IPS-15b (cell line): Measurements from ENCODE around the gene RALY.

Source experiments
- H3K27me3 ChIP-seq: one replicate; pipeline ENCODE4 v1.6.1; 2013; ENCODE audit warnings: low read length; ENCODE audit not compliant: control insufficient read depth, insufficient read depth
- H3K36me3 ChIP-seq: one replicate; pipeline ENCODE4 v1.6.1; 2013; ENCODE audit warnings: low read length; ENCODE audit not compliant: control insufficient read depth, insufficient read depth
- H3K4me1 ChIP-seq: one replicate; pipeline ENCODE4 v1.6.1; 2013; ENCODE audit warnings: mild to moderate bottlenecking, low read length; ENCODE audit not compliant: control insufficient read depth, insufficient read depth
- H3K4me3 ChIP-seq: one replicate; pipeline ENCODE4 v1.5.1; 2013; ENCODE audit warnings: low read depth, low read length
- H3K9ac ChIP-seq: one replicate; pipeline ENCODE4 v1.6.1; 2013; ENCODE audit warnings: low read depth, mild to moderate bottlenecking, low read length
- H3K9me3 ChIP-seq: one replicate; pipeline ENCODE4 v1.6.1; 2013; ENCODE audit warnings: mild to moderate bottlenecking, low read length; ENCODE audit not compliant: control insufficient read depth, insufficient read depth

The RALY gene

GRCh38 chr20:33991502-33991901 lies 2.2 kb upstream of the RALY start:
- Histone ChIP-seq H3K4me3 (peak overlapping the region; percentile 90), H3K9me3 (no peaks in the 10 kb centered on the region), H3K36me3 (no peaks in the 10 kb centered on the region), H3K4me1 (peaks cover 16% of the 10 kb centered on the region), H3K27me3 (no peaks in the 10 kb centered on the region), H3K9ac (no peak overlapping the region)

GRCh38 chr20:33992145-33992922 lies 1.4 kb upstream of the RALY start:
- H3K9me3 ChIP-seq = no peaks in the 10 kb centered on the region
- no peaks in the 10 kb centered on the region for H3K36me3 ChIP-seq
- peak overlapping the region; percentile 66 for H3K9ac ChIP-seq
- H3K27me3 ChIP-seq = no peaks in the 10 kb centered on the region
- H3K4me1 ChIP-seq = peaks cover 16% of the 10 kb centered on the region
- peak overlapping the region; percentile 90 for H3K4me3 ChIP-seq

DNA sequence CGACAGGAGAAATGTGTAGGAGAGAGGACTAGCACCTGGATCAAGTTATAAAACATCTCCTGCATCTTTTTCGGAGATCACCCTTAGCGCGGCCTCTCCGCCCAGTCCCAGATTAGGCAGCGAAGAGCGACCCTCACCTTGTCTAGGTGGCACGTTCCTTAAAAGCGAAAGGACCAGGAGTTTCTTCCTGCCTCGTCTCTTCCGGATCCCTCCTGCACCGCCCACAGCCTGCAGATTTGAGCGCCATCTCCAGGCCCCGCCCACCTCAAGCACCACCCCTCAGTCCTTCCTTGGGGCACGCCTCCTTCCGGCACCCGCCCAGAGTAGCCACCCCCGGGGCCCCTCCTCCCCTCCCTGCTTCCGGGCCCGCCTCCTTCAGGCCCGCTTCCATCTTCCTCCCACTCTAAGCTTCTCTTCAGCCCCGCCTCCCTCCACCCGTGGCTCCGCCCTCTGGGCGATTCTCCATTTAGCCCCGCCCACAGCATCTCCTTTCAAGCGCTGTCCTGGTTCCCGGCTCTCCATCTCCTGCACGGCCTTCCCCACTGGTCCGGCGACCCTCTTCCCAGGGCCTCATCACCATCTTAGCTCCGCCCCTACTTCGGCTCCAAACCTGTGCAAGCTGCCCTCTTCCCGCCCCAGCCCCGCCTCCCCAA lies 662 bp upstream of the RALY start:
- peaks cover 16% of the 10 kb centered on the region for H3K4me1 ChIP-seq

GRCh38 chr20:33994222-33994913 lies 657 bp downstream of the RALY start:
- no peaks in the 10 kb centered on the region for H3K27me3 ChIP-seq
- peaks cover 16% of the 10 kb centered on the region for H3K4me1 ChIP-seq
- H3K36me3 ChIP-seq = no peaks in the 10 kb centered on the region
- peak overlapping the region; percentile 95 for H3K4me3 ChIP-seq
- no peaks in the 10 kb centered on the region for H3K9me3 ChIP-seq
- H3K9ac ChIP-seq = peak overlapping the region; percentile 96

More for the DNA sequence above, 662 bp upstream of the RALY start:
- Histone ChIP-seq H3K9ac (peak overlapping the region; percentile 96), H3K9me3 (no peaks in the 10 kb centered on the region), H3K27me3 (no peaks in the 10 kb centered on the region), H3K4me3 (peak overlapping the region; percentile 95), H3K36me3 (no peaks in the 10 kb centered on the region)

DNA sequence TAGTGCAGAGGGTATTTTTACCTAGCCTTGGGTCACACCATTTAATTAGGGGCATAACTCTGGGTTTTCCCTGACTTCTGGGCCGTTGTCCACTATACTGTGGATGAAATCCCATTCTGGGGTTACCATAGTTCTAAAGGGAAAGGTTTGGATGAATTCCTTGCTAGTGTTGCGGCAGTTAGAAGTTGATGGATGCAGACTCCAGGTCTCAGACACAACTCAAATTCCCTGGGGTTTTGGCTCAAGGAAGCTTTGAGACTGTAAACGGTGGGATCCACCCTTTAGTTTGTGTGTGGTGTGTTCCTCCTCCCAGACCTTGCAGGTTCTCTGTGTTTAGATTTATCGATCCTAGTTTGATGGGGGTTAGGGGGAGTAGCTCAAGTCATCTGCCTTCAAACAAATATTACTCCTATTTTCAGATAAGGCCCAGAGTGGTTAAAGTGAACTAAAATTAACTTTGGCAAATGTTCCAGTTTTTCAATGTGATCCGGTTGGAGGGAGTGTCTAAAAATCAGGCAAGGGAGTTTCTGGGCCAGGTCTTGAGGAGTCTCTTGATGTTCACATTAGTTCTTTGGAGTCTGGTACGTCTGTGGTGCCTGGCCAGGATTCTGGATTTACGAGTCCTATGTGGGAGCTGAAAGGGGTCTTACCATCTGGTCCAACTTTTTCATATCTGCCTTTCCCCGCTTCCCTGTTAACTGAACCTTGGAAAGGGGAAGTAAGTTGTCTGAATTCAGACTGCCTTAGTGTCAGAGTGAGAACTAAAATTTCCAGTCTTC lies 1.5 kb downstream of the RALY start:
- H3K4me3 ChIP-seq = peak overlapping the region; percentile 95
- H3K27me3 ChIP-seq = no peaks in the 10 kb centered on the region
- no peaks in the 10 kb centered on the region for H3K9me3 ChIP-seq
- H3K36me3 ChIP-seq = no peaks in the 10 kb centered on the region
- H3K9ac ChIP-seq = peak overlapping the region; percentile 96
- peaks cover 16% of the 10 kb centered on the region for H3K4me1 ChIP-seq

DNA sequence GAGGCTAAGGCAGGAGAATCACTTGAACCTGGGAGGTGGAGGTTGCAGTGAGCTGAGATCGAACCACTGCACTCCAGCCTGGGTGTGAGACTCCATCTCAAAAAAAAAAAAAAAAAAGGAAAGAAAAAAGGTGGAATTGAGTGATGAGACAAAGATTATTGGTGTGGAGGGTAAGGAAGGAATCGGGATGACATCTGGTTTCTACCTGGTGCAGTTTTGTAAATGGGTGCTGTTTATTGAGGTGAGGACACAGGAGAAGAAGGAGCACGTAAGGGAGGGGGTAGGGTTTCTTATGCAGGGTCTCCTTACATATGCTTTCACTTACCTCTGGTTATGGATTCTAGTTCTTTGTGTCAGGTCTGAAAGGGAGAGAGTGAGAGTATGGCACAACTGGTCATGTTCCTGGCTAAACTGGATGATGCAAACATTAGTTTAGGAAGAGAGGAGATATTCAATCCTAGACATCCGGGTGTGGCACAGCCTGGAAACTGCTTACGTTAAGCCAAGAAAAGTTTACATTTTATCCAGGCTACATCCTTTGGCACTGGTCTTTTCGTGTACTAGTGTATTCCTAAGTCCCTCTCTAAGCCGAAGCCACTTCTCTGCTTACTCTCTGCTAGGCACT lies 5.4 kb downstream of the RALY start:
- Histone ChIP-seq H3K4me1 (peaks cover 7% of the 10 kb centered on the region), H3K36me3 (no peaks in the 10 kb centered on the region), H3K9ac (no peak overlapping the region), H3K4me3 (no peak overlapping the region), H3K27me3 (no peaks in the 10 kb centered on the region), H3K9me3 (no peaks in the 10 kb centered on the region)

- H3K9me3 ChIP-seq = no peaks in the 10 kb centered on the region
- no peak overlapping the region for H3K4me3 ChIP-seq
- H3K9ac ChIP-seq = no peak overlapping the region
- H3K27me3 ChIP-seq = no peaks in the 10 kb centered on the region
- no peaks in the 10 kb centered on the region for H3K36me3 ChIP-seq
- peaks cover 5% of the 10 kb centered on the region for H3K4me1 ChIP-seq
These were observed 7.7 kb downstream of the RALY start for GRCh38 chr20:34001378-34001777.

GRCh38 chr20:34004227-34004626 lies 10.5 kb downstream of the RALY start:
- no peaks in the 10 kb centered on the region for H3K36me3 ChIP-seq
- H3K4me3 ChIP-seq = no peak overlapping the region
- H3K4me1 ChIP-seq = peaks cover 11% of the 10 kb centered on the region
- no peaks in the 10 kb centered on the region for H3K27me3 ChIP-seq
- H3K9ac ChIP-seq = no peak overlapping the region
- no peaks in the 10 kb centered on the region for H3K9me3 ChIP-seq

- Histone ChIP-seq H3K36me3 (no peaks in the 10 kb centered on the region), H3K9ac (no peak overlapping the region), H3K4me3 (no peak overlapping the region), H3K4me1 (peaks cover 16% of the 10 kb centered on the region), H3K9me3 (no peaks in the 10 kb centered on the region), H3K27me3 (no peaks in the 10 kb centered on the region)
These were observed 11.2 kb downstream of the RALY start for GRCh38 chr20:34004790-34005457.

GRCh38 chr20:34006619-34007018 lies 12.9 kb downstream of the RALY start:
- H3K36me3 ChIP-seq = no peaks in the 10 kb centered on the region

More at GRCh38 chr20:34006619-34007018, 12.9 kb downstream of the RALY start:
- Histone ChIP-seq H3K4me3 (no peak overlapping the region), H3K4me1 (peaks cover 22% of the 10 kb centered on the region), H3K9ac (no peak overlapping the region), H3K9me3 (no peaks in the 10 kb centered on the region), H3K27me3 (no peaks in the 10 kb centered on the region)
